K562 (cell line): ENCODE results near the gene CYTH1.

Experiments
- CEBPB ChIP-seq: fragments of 450-650 bp; IDR thresholded peaks from 2 replicates; pipeline ENCODE4 v1.6.1; 2016; ENCODE audit warnings: missing genetic modification characterization, missing compliant biosample characterization
- CHD7 ChIP-seq: fragments of 200-600 bp; sonication (generic); IDR thresholded peaks from one replicate; pipeline ENCODE4 v1.6.1; 2012; ENCODE audit warnings: mild to moderate bottlenecking, low read depth, low read length, inconsistent platforms
- CTCF ChIP-seq, 3 experiments: IDR thresholded peaks in 2 of 3; conservative IDR thresholded peaks in 1 of 3; 2 replicates each; pipeline ENCODE4 v1.5.1; 2011 to 2012; ENCODE audit warnings: low read length in 3 of 3, mild to moderate bottlenecking in 3 of 3, control low read depth in 2 of 3, improper control_type of control experiment in 1 of 3, inconsistent platforms in 1 of 3, low read depth in 1 of 3, mixed read lengths in 1 of 3, moderate library complexity in 1 of 3; ENCODE audit not compliant: insufficient read depth in 2 of 3
- EZH2 ChIP-seq: IDR thresholded peaks from 2 replicates; pipeline ENCODE4 v1.6.1; 2012; ENCODE audit warnings: low read depth, mild to moderate bottlenecking, inconsistent platforms, low read length, borderline replicate concordance
- GABPA ChIP-seq: fragments of 200-800 bp; sonication (Bioruptor generic); conservative IDR thresholded peaks from 2 replicates; pipeline ENCODE4 v1.6.1; 2016; ENCODE audit warnings: low read depth, missing genetic modification characterization, missing compliant biosample characterization
- HDAC6 ChIP-seq: IDR thresholded peaks from 2 replicates; pipeline ENCODE4 v1.6.1; 2012; ENCODE audit warnings: low read depth, mild to moderate bottlenecking, control low read depth, inconsistent platforms, low read length, moderate library complexity
- LARP7 ChIP-seq: fragments of 450-650 bp; IDR thresholded peaks from 2 replicates; pipeline ENCODE4 v1.6.1; 2016
- MXI1 ChIP-seq: IDR thresholded peaks from 2 replicates; pipeline ENCODE4 v1.6.1; 2011; ENCODE audit warnings: low read depth, mild to moderate bottlenecking, improper control_type of control experiment, low read length
- RAD21 ChIP-seq, 2 experiments: fragments of 250-450 bp in 1 of 2; fragments of 450-650 bp in 1 of 2; sonication (Bioruptor Pico) in 1 of 2; formaldehyde crosslinking in 1 of 2; IDR thresholded peaks in 1 of 2; conservative IDR thresholded peaks in 1 of 2; 2 replicates each; pipeline versions ENCODE4 v1.4.0 to v1.8.0; 2020 to 2022; ENCODE audit warnings: mild to moderate bottlenecking in 2 of 2, moderate library complexity in 1 of 2
- RFX5 ChIP-seq: IDR thresholded peaks from 2 replicates; pipeline ENCODE4 v1.6.1; 2011; ENCODE audit warnings: low read depth, mild to moderate bottlenecking, improper control_type of control experiment, low read length
- TBP ChIP-seq: optimal IDR thresholded peaks from 2 replicates; pipeline ENCODE3; 2011; ENCODE audit warnings: low read depth, low read length, improper control_type of control experiment
- TFE3 ChIP-seq: fragments of 450-650 bp; formaldehyde crosslinking; IDR thresholded peaks from 2 replicates; pipeline ENCODE4 v1.4.0; 2020; ENCODE audit warnings: mild to moderate bottlenecking, mixed read lengths
- ZBTB11 ChIP-seq, 3 experiments: fragments of 200-800 bp in 1 of 3; fragments of 250-450 bp in 1 of 3; fragments of 450-650 bp in 1 of 3; sonication (Bioruptor Pico) in 1 of 3; sonication (Bioruptor generic) in 1 of 3; formaldehyde crosslinking in 1 of 3; IDR thresholded peaks; 2 replicates each; pipeline versions ENCODE4 v1.6.1 to v1.8.0; 2016 to 2022; ENCODE audit warnings: mild to moderate bottlenecking in 2 of 3, missing genetic modification characterization in 2 of 3, missing compliant biosample characterization in 1 of 3, moderate library complexity in 1 of 3
- ZNF639 ChIP-seq, 2 experiments: fragments of 200-800 bp in 1 of 2; sonication (Bioruptor generic) in 1 of 2; sonication (generic) in 1 of 2; formaldehyde crosslinking in 1 of 2; IDR thresholded peaks in 1 of 2; conservative IDR thresholded peaks in 1 of 2; 2 replicates each; pipeline versions ENCODE4 v1.5.0 to v1.6.1; 2016 to 2020; ENCODE audit warnings: missing compliant biosample characterization in 1 of 2, missing genetic modification characterization in 1 of 2, missing genetic modification reagents in 1 of 2

- TF ChIP-seq EZH2 (no peak), CTCF (IDR thresholded peaks at IDR 0.05 in 2 of 3, conservative IDR thresholded peaks at IDR 0.05 in 1 of 3; ENCODE audit: insufficient read depth in 2 of 3, low read depth in 1 of 3, low read length in 3 of 3) (0 out of 6 replicates have a peak, but pooled peaks of 1 of the 3 experiments have one; percentile 9), GABPA (tag) (no peak), CHD7 (no peak), TBP (no peak), ZNF639 (CRISPR knock-in tag; conservative IDR thresholded peaks at IDR 0.05 in 1 of 2, IDR thresholded peaks at IDR 0.05 in 1 of 2) (no peak), ZBTB11 (CRISPR knock-in tag; IDR thresholded peaks at IDR 0.05) (no peak), HDAC6 (no peak), MXI1 (no peak), RFX5 (no peak), LARP7 (no peak), TFE3 (no peak), RAD21 (CRISPR knock-in tag; conservative IDR thresholded peaks at IDR 0.05 in 1 of 2, IDR thresholded peaks at IDR 0.05 in 1 of 2) (no peak), CEBPB (no peak)
Measured at GRCh38 chr17:78806451-78806850, 24.4 kb upstream of the CYTH1 start.
